Measurements from ENCODE around the gene RASL10B.

DNA sequence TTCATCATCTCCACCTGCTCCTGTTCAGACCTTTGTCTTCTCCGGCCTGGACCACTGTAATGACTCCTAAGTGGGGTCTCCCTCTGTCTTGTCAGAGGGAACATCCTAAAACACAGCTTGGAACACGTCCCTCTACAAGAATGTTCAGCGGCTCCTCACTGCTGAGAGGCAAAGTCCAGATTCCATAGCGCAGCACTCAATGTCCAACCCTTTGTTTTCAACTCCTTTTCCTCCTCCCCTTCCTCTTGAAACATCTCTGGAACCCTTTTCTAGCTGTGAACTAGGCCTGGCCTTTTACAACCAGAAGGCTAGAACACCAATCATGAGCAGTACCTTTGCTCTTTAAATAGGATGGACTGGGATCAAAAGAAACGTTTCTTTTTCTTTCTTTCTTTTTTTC is 30.2 kb downstream of the RASL10B start:
- TF ChIP-seq, protein P1, sequence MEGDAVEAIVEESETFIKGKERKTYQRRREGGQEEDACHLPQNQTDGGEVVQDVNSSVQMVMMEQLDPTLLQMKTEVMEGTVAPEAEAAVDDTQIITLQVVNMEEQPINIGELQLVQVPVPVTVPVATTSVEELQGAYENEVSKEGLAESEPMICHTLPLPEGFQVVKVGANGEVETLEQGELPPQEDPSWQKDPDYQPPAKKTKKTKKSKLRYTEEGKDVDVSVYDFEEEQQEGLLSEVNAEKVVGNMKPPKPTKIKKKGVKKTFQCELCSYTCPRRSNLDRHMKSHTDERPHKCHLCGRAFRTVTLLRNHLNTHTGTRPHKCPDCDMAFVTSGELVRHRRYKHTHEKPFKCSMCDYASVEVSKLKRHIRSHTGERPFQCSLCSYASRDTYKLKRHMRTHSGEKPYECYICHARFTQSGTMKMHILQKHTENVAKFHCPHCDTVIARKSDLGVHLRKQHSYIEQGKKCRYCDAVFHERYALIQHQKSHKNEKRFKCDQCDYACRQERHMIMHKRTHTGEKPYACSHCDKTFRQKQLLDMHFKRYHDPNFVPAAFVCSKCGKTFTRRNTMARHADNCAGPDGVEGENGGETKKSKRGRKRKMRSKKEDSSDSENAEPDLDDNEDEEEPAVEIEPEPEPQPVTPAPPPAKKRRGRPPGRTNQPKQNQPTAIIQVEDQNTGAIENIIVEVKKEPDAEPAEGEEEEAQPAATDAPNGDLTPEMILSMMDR (IDR thresholded peaks at IDR 0.05; ENCODE audit: insufficient read depth, low read length) = no peak
- no peak for TF ChIP-seq POLR2AphosphoS5 (IDR thresholded peaks at IDR 0.05; ENCODE audit: low read depth)
- TF ChIP-seq SPI1 (IDR thresholded peaks at IDR 0.05; ENCODE audit: borderline replicate concordance, low read depth) = no peak
- TF ChIP-seq, protein P2, sequence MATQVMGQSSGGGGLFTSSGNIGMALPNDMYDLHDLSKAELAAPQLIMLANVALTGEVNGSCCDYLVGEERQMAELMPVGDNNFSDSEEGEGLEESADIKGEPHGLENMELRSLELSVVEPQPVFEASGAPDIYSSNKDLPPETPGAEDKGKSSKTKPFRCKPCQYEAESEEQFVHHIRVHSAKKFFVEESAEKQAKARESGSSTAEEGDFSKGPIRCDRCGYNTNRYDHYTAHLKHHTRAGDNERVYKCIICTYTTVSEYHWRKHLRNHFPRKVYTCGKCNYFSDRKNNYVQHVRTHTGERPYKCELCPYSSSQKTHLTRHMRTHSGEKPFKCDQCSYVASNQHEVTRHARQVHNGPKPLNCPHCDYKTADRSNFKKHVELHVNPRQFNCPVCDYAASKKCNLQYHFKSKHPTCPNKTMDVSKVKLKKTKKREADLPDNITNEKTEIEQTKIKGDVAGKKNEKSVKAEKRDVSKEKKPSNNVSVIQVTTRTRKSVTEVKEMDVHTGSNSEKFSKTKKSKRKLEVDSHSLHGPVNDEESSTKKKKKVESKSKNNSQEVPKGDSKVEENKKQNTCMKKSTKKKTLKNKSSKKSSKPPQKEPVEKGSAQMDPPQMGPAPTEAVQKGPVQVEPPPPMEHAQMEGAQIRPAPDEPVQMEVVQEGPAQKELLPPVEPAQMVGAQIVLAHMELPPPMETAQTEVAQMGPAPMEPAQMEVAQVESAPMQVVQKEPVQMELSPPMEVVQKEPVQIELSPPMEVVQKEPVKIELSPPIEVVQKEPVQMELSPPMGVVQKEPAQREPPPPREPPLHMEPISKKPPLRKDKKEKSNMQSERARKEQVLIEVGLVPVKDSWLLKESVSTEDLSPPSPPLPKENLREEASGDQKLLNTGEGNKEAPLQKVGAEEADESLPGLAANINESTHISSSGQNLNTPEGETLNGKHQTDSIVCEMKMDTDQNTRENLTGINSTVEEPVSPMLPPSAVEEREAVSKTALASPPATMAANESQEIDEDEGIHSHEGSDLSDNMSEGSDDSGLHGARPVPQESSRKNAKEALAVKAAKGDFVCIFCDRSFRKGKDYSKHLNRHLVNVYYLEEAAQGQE (IDR thresholded peaks at IDR 0.05; ENCODE audit: insufficient replicate concordance, low read depth) = no peak

Measured in HL-60 (cell line).